Hematopoietic multipotent progenitor cell (in vitro differentiated cells): ENCODE data around the gene TOX3. TPM values are rescaled to one million over a fixed set of nuclear protein-coding genes. Genes with fewer than 3 reads are reported as not detected.

ENCODE experiments used
- DNase-seq, 3 donors: peaks; one replicate each; pipeline ENCODE4 v3.0.0-alpha.2; 2011 to 2015; ENCODE audit warnings: low read depth in 2 of 3, low spot score in 2 of 3
- total RNA-seq: library from RNA; depleted of rRNA; stranded (reverse); fragments of >200 nt; gene quantifications from one replicate; pipeline ENCODE4 v1.2.3, GENCODE V29; 2012

TOX3 gene
- total RNA-seq, 1 donor, result under 0.01 TPM

DNA sequence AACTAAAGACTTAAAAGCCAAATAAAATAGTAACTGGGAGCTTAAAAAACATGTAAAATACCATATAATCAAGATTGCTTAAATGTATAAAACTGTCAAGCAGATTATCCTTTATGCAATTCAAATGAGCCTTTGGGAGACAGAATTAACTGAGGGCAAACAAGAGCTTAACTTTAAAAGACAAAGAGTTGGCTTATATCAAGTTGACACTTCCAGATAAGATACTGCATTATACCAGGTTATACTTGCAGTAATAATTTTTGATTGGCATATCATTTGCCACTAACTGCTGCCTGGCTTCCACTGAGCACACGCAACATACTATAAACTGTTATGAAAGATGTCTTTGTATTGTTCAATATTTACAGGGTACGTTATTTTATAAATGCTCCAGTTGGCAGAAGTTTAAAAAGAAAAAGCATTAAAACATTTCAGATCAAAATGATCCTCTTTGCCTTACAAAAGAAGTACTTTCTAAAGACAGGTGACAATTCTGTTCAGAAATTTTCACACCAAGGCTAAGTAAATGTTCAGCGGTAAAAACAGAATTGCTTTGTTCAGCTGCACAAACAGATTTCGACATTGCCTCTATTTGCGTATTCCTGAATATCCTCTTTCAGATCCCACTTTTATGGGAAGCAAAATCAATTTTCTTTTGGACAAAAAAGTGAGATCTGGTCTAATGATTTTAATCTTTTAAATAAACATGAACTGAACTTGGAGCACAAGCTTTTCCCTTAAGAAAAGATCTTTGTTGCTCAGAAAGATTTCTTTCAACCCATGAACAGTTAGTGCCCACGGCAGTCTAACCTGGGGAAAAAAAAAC is 50.7 kb downstream of the TOX3 start:
- DNase-seq, result no peak

DNA sequence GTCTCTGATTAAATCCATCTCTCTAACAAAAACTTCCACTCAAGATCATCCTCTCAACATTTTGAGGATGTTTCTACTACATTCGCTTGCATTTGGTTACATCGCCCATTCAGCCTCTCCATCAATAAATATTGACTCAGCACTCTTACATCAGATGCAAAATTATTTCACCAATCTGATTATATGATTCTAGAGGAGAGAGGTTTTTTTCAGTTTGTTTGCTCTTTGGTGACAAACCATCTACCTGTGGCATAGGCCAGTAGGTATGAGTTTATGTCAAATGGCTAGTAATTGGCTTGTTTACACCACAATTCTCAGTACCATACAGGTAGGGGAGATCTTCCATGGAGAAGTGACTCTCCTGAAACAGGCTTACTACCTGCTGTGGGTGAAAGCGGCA is 52.3 kb downstream of the TOX3 start:
- DNase-seq, result no peak

DNA sequence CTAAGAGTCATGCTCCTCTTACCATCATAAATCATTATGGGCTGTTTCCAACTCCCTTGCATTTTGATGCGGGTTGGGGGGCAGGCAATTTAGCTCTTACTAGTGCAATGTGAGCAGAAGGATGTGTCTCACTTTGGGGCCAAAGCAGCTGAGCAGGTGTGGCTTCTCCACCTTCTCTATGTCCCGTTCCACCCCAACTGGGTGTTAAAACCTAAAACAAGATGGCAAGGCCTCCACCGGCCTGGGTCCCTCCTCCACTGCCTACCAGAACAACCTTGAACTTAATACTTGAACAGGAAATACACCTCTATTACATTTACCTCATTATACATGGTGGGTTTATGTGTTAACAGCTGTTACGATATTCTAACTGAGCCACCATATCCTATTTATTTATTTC is 52.8 kb downstream of the TOX3 start:
- no peak for DNase-seq

DNA sequence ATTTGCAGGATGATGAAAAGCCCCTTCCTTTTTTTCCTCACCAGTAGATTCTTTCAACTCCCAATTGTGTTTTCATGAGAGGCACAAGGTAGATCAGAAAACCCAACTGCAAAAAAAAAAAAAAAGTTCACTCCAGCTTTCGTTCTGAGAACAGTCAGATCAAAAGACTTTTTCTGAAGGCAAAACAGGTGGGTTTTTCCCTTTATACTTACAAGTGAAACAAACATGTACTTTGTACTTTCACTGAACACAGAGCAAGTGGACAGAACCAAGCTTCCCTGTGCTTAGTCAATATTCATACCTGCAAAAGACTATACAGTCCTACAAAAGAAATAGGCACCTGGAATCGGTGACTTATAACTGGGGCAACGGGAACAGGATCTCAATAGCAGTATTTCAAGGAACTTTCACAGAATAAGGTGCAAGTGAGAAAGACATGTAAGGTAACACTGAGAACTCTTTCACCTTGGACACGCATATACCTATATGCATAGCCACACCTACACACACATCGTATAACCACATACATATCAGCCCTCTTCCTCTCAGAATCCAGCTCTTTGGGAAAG is 54.1 kb downstream of the TOX3 start:
- DNase-seq, result no peak

DNA sequence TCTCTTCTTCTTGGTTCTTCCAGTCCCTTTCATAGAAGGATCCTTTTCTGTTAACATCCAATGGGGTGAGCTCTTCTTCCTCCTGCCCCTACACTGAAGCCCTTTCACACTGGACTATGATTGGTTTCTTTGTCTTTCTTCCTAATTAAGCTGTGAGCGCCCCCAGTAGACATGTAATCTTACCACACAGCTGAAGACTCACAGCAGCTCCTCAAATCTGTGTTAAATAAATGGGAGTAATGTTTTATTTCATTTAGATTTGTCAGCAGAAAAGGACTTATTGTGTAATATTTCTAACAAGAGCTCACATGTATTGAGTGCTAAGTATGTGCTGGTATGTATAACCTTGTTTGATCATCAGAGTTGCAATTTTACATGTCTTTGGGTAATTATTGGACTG is 55.7 kb downstream of the TOX3 start:
- DNase-seq, result no peak

DNA sequence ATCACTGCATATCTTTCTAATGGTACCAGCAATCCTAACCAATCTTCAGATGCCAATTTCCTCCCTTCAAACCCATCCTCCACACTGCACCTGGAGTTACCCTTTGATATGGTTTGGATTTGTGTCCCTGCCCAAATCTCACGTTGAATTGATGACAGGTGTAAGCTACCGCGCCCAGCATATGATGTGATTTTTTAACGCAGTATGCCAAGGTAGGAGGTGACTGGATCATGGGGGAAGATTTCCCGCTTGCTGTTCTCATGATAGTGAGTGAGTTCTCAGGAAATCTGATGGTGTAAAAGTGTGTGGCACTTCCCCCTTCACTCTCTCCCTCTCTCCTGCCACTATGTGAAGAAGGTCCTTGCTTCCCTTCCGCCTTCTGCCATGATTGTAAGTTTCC is 57.0 kb downstream of the TOX3 start:
- DNase-seq, result no peak

DNA sequence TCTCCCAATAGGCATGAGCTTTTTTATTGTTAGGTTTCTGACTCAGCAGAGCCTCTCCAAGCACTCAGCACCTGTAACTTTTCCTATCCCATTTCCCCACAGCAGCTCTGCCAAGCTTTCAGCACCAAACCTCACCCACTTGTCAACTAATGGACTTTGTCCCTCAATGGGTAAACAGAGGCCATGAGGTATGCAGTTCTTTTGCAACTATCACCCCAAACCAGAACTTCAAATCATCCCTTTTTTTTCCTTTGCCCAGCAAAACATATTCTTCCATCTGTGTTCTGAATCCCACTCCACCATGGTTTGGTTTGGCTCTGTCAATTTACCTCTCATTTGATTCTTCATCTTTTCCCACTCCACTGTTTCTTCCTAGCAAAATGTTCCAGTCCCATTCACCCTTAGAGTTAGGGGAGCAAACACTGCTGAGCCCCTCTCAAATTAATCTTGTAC is 58.1 kb downstream of the TOX3 start:
- no peak for DNase-seq

GRCh38 chr16:52487849-52488457 is 59.0 kb downstream of the TOX3 start:
- no peak for DNase-seq

GRCh38 chr16:52480237-52480636 is 66.7 kb downstream of the TOX3 start:
- no peak for DNase-seq

- no peak for DNase-seq
Observed at GRCh38 chr16:52476111-52476510, 70.8 kb downstream of the TOX3 start.

- no peak for DNase-seq
Observed at GRCh38 chr16:52474679-52475078, 72.3 kb downstream of the TOX3 start.

GRCh38 chr16:52473096-52473495 is 73.8 kb downstream of the TOX3 start:
- DNase-seq, result no peak

GRCh38 chr16:52471650-52472370 is 75.1 kb downstream of the TOX3 start:
- DNase-seq, result no peak

GRCh38 chr16:52470585-52470984 is 76.4 kb downstream of the TOX3 start:
- no peak for DNase-seq

DNA sequence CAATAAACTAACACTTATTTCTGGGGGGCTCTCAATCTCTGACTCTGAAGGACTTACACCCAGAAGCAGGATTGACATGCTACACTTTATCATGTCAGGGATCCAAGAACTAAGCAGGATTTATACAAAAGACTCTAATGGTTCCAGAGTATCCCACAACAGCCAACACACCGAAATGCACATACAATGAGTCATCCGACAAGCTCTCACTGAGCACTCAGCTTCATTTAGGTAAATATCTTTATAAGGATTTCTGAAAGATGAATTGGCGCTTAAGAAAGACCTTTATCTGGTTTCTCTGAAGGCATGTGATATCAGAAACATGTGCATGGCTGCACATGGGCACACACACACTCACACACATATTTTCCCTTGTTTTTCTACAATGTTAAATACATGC is 77.2 kb downstream of the TOX3 start:
- no peak for DNase-seq

GRCh38 chr16:52469091-52469490 is 77.9 kb downstream of the TOX3 start:
- DNase-seq, result no peak

DNA sequence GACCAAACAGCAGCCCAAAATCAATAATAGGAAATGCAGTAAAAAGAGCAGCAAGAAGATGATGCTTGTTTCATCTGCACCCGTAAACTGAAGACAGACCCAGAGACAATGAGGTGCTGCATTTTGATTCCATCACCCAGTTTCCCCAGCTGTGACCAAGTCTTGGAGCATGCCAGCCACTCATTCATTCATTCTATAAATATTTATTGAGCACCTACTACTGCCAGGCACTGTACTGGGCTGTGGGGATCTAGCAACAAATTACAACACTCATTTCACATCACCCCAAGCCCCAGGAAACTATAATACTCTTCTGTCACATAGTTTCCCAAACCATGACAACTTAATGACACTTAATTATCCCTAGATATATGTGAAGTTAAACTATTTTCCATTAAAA is 79.2 kb downstream of the TOX3 start:
- DNase-seq, result no peak

GRCh38 chr16:52466994-52467393 is 79.9 kb downstream of the TOX3 start:
- DNase-seq, result no peak

- DNase-seq, result no peak
Observed at GRCh38 chr16:52465711-52466267, 81.2 kb downstream of the TOX3 start.

DNA sequence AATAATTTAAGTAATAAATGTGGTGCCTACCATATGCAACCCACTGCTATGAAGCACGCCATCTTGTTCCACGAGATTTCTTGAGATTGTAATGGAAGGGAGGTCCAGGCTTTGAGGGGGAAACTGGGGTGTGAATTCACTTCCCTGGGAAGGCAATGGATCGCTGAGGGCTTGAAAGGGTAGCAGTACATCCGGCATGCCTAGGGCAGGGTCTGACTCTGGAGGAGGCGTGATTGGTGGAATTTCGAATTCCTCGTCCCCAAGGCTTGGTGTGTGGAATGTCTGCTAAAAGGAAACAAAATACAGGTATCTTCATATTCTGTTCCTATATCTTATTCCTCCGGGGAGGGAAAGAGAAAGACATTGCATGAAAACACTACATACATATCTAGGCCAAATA is 83.0 kb downstream of the TOX3 start:
- DNase-seq, result no peak

- DNase-seq, result no peak
Observed at GRCh38 chr16:52462816-52463215, 84.1 kb downstream of the TOX3 start.
